ENCODE measurements around the gene NKD1.

- no peak for TF ChIP-seq CTCF (IDR thresholded peaks at IDR 0.05)
- TF ChIP-seq EP300 (IDR thresholded peaks at IDR 0.05) = no peak
- no peak for TF ChIP-seq POLR2A (IDR thresholded peaks at IDR 0.05)
- TF ChIP-seq POLR2AphosphoS5 (IDR thresholded peaks at IDR 0.05) = no peak
Measured at GRCh38 chr16:50499254-50499653, 48.9 kb upstream of the NKD1 start.
